PC-3 (cell line): ENCODE measurements around the gene TYMS. TPM values are rescaled to one million over a fixed set of nuclear protein-coding genes. Genes with fewer than 3 reads are reported as not detected.
A peak's percentile ranks its signal among the peaks of the same experiment; 100 is the strongest.

ENCODE experiments used
- ATAC-seq: fragments of 200-7000 bp; cut with Tn5 transposase; 2 replicates; pipeline ENCODE4 v1.9.1; 2020; ENCODE audit warnings: mild to moderate bottlenecking, moderate library complexity
- BruUV-seq: library from RNA; stranded (reverse); fragments of 400-500 nt; replicated peaks from 2 replicates; lab custom pipeline; 2021; lab: Mats Ljungman, UMichigan
- CTCF ChIA-PET: fragments of 300-600 bp; sonication (Branson Sonifier 250); formaldehyde crosslinking; loops from one replicate; lab custom pipeline; 2022; ENCODE audit warnings: antibody characterized with exemption; lab: Charles Lee
- POLR2A ChIA-PET: fragments of 300-600 bp; sonication (Branson Sonifier 250); formaldehyde crosslinking; loops from one replicate; lab custom pipeline; 2022; ENCODE audit warnings: antibody characterized with exemption; ENCODE audit not compliant: unreplicated experiment; lab: Charles Lee
- DNase-seq: peaks from one replicate; pipeline ENCODE4 v3.0.0-alpha.2; 2015
- H2AFZ ChIP-seq: fragments of 300-600 bp; sonication (generic); 2 replicates; pipeline ENCODE4 v1.6.0; 2016; ENCODE audit warnings: antibody characterized with exemption, low read length
- H3F3A ChIP-seq: fragments of 300-600 bp; sonication (generic); one replicate; pipeline ENCODE4 v1.6.0; 2017; ENCODE audit warnings: antibody characterized with exemption, low read length, control low read depth, mild to moderate bottlenecking; ENCODE audit not compliant: unreplicated experiment
- H3K27ac ChIP-seq: fragments of 300-600 bp; sonication (generic); 2 replicates; pipeline ENCODE4 v1.5.1; 2016; ENCODE audit warnings: mild to moderate bottlenecking, low read length
- H3K27me3 ChIP-seq: fragments of 300-600 bp; sonication (generic); 2 replicates; pipeline ENCODE4 v1.6.1; 2016; ENCODE audit warnings: low read length, mixed read lengths
- H3K36me3 ChIP-seq: fragments of 300-600 bp; sonication (generic); 2 replicates; pipeline ENCODE4 v1.6.1; 2016; ENCODE audit warnings: low read depth, mixed run types, low read length, mixed read lengths
- H3K4me1 ChIP-seq: fragments of 300-600 bp; sonication (generic); 2 replicates; pipeline ENCODE4 v1.5.1; 2016; ENCODE audit warnings: low read length; ENCODE audit not compliant: insufficient read depth
- H3K4me2 ChIP-seq: fragments of 300-600 bp; sonication (generic); 2 replicates; pipeline ENCODE4 v1.6.0; 2016; ENCODE audit warnings: low read length
- H3K4me3 ChIP-seq: fragments of 300-600 bp; sonication (generic); 2 replicates; pipeline ENCODE4 v1.5.1; 2016; ENCODE audit warnings: mild to moderate bottlenecking, low read length, mixed read lengths
- H3K79me2 ChIP-seq: fragments of 300-600 bp; sonication (generic); 2 replicates; pipeline ENCODE4 v1.6.1; 2017; ENCODE audit warnings: low read length, mixed read lengths
- H3K9ac ChIP-seq: fragments of 300-600 bp; sonication (generic); 2 replicates; pipeline ENCODE4 v1.6.0; 2016; ENCODE audit warnings: mild to moderate bottlenecking, low read length
- H3K9me2 ChIP-seq: fragments of 300-600 bp; sonication (generic); replicated peaks from 2 replicates; pipeline ENCODE4 v1.6.1; 2016; ENCODE audit warnings: mixed run types, low read length, mixed read lengths
- H3K9me3 ChIP-seq: fragments of 300-600 bp; sonication (generic); 2 replicates; pipeline ENCODE4 v1.6.1; 2016; ENCODE audit warnings: low read length, mixed read lengths
- H4K20me1 ChIP-seq: fragments of 300-600 bp; sonication (generic); 2 replicates; pipeline ENCODE4 v1.6.1; 2016; ENCODE audit warnings: low read length, mixed read lengths
- EZH2 ChIP-seq: fragments of 300-600 bp; sonication (generic); IDR thresholded peaks from one replicate; pipeline ENCODE4 v1.6.1; 2017; ENCODE audit warnings: antibody characterized with exemption, mild to moderate bottlenecking, low read length; ENCODE audit not compliant: unreplicated experiment
- EZH2phosphoT487 ChIP-seq: fragments of 300-600 bp; sonication (generic); IDR thresholded peaks from 2 replicates; pipeline ENCODE4 v1.6.1; 2018; ENCODE audit warnings: mild to moderate bottlenecking, antibody characterized with exemption, low read length, borderline replicate concordance
- intact Hi-C: fragments of 100-400 bp; cut with micrococcal nuclease; formaldehyde crosslinking; loops from 2 replicates; pipeline ENCODE4 v1.9.0; 2023
- total RNA-seq: library from RNA; depleted of rRNA; stranded (reverse); fragments of >200 nt; gene quantifications from 2 replicates; pipeline ENCODE4 v1.2.3, GENCODE V29; 2014
- TF ChIP-seq, protein P1 (sequence below): fragments of 300-600 bp; sonication (generic); conservative IDR thresholded peaks from 2 replicates; pipeline ENCODE4 v1.5.1; 2017; ENCODE audit warnings: antibody characterized with exemption, low read depth, mild to moderate bottlenecking, low read length

TYMS gene
- total RNA-seq, 1 experiment from 2014 or later, result 63.2 TPM

DNA sequence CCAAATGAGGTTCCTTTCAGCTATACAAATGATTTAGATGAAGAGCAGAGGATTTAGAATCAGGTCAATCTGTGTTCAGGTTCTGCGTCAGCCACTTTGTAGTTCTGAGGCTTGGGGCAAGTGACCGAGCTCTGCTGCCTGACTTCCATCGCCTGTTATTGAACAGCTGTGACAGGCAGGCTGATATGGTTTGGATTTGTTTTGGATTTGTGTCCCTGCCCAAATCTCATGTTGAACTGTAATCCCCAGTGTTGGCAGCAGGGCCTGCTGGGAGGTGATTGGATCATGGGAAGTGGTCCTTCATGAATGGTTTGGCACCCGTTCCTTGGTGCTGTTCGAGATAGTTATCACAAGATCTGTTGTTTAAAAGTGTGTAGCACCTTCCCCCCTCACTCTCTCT lies 18.6 kb downstream of the TYMS start:
- ATAC-seq, result no peak
- Histone ChIP-seq H2AFZ (no peak overlapping the region), H3K36me3 (peaks cover 48% of the 10 kb centered on the region), H3K9me3 (no peaks in the 10 kb centered on the region), H3K27me3 (no peaks in the 10 kb centered on the region), H3K4me3 (no peak overlapping the region), H3F3A (peaks cover 17% of the 10 kb centered on the region), H3K79me2 (no peaks in the 10 kb centered on the region), H3K9me2 (no peaks in the 10 kb centered on the region), H4K20me1 (no peaks in the 10 kb centered on the region), H3K4me2 (no peak overlapping the region), H3K4me1 (peaks cover 17% of the 10 kb centered on the region), H3K9ac (no peak overlapping the region), H3K27ac (no peak overlapping the region)
- CTCF ChIA-PET, result no interaction called here
- TF ChIP-seq EZH2phosphoT487 (no peak), EZH2 (no peak)
- TF ChIP-seq, protein P1, sequence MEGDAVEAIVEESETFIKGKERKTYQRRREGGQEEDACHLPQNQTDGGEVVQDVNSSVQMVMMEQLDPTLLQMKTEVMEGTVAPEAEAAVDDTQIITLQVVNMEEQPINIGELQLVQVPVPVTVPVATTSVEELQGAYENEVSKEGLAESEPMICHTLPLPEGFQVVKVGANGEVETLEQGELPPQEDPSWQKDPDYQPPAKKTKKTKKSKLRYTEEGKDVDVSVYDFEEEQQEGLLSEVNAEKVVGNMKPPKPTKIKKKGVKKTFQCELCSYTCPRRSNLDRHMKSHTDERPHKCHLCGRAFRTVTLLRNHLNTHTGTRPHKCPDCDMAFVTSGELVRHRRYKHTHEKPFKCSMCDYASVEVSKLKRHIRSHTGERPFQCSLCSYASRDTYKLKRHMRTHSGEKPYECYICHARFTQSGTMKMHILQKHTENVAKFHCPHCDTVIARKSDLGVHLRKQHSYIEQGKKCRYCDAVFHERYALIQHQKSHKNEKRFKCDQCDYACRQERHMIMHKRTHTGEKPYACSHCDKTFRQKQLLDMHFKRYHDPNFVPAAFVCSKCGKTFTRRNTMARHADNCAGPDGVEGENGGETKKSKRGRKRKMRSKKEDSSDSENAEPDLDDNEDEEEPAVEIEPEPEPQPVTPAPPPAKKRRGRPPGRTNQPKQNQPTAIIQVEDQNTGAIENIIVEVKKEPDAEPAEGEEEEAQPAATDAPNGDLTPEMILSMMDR, result no peak
- no TSS peak for BruUV-seq
- POLR2A ChIA-PET, result no interaction called here
- DNase-seq, result no peak
- intact Hi-C loops, result no loop called here

DNA sequence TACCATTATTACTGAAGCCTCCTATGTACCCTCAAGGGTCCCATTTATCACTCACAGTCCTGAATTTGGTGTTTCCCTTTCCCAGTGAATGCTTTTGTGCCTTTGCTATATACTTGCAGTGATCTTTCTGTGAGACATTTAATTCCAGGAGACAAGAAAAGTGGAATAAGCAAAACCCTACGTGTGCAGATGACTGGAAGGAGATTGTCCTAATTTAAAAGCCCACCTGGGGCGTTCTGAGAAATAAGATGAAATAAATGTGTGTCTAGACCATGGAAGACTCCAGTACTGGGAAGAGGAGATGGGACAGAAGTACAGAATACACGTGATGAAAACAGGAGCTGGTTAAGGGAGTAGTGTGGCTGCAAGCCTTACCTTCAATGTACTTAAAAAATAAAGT lies 19.3 kb downstream of the TYMS start:
- Histone ChIP-seq H2AFZ (no peak overlapping the region), H3K9ac (no peak overlapping the region), H3K4me2 (no peak overlapping the region), H3K9me2 (no peaks in the 10 kb centered on the region), H3F3A (peaks cover 17% of the 10 kb centered on the region), H3K27ac (peak overlapping the region; percentile 64; the same call in 1 of the 2 replicates), H3K4me1 (peaks cover 17% of the 10 kb centered on the region), H4K20me1 (no peaks in the 10 kb centered on the region), H3K79me2 (no peaks in the 10 kb centered on the region), H3K27me3 (no peaks in the 10 kb centered on the region), H3K9me3 (no peaks in the 10 kb centered on the region), H3K36me3 (peaks cover 47% of the 10 kb centered on the region), H3K4me3 (no peak overlapping the region)
- BruUV-seq, result no TSS peak
- no peak for TF ChIP-seq EZH2
- POLR2A ChIA-PET, result no interaction called here
- CTCF ChIA-PET, result no interaction called here
- DNase-seq (no peak), ATAC-seq (no peak)
- intact Hi-C loops, result no loop called here

GRCh38 chr18:677145-677544 lies 19.7 kb downstream of the TYMS start:
- ChIA-PET CTCF (interaction anchor here (1.3 kb wide), 1 partner anchor 53 kb away, joined by 6 read pairs; no protein-coding TSS in a partner anchor), POLR2A (no interaction called here)
- no peaks in the 10 kb centered on the region for H3K9me3 ChIP-seq
- H3K27ac ChIP-seq, result peak overlapping the region; percentile 64
- ATAC-seq (no peak), DNase-seq (no peak)
- H2AFZ ChIP-seq, result no peak overlapping the region
- H3K4me2 ChIP-seq, result peak overlapping the region; percentile 30
- intact Hi-C loops, result no loop called here
- no peak overlapping the region for H3K4me3 ChIP-seq
- no peaks in the 10 kb centered on the region for H3K79me2 ChIP-seq
- no TSS peak for BruUV-seq
- TF ChIP-seq, protein P1, result no peak
- H3F3A ChIP-seq, result peaks cover 17% of the 10 kb centered on the region
- H3K9me2 ChIP-seq, result no peaks in the 10 kb centered on the region
- peaks cover 44% of the 10 kb centered on the region for H3K36me3 ChIP-seq
- H4K20me1 ChIP-seq, result no peaks in the 10 kb centered on the region
- H3K27me3 ChIP-seq, result no peaks in the 10 kb centered on the region
- H3K9ac ChIP-seq, result 0 out of 2 replicates have a peak overlapping the region, but pooled peaks have one; percentile 15
- H3K4me1 ChIP-seq, result peaks cover 17% of the 10 kb centered on the region
